ENCODE measurements around the gene MPO.

GRCh38 chr17:58300336-58300735 is 19.6 kb upstream of the MPO start:
- TF ChIP-seq GATA2 (IDR thresholded peaks at IDR 0.05; ENCODE audit: low read depth, low read length) = no peak
- TF ChIP-seq GATA3 (IDR thresholded peaks at IDR 0.05; ENCODE audit: low read depth, low read length) = no peak
